NCI-H774 (cell line): ENCODE results near the gene CDC5L.
"Not testable (repeated sequence)": the region's sequence is repeated elsewhere in the genome, so short reads cannot be mapped to it uniquely, and the experiment has no call there.

Source experiments
- DNase-seq: peaks from one replicate; lab custom pipeline; 2025; lab: John Stamatoyannopoulos, UW

Gene CDC5L

GRCh38 chr6:44415449-44415848 lies 27.9 kb downstream of the CDC5L start:
- DNase-seq, result no peak

- DNase-seq, result no peak
Observed at GRCh38 chr6:44415873-44416502, 28.5 kb downstream of the CDC5L start.

GRCh38 chr6:44422531-44422930 lies 35.0 kb downstream of the CDC5L start:
- DNase-seq, result no peak

- DNase-seq, result no peak
Observed at GRCh38 chr6:44423306-44423705, 35.8 kb downstream of the CDC5L start.

- no peak for DNase-seq
Observed at GRCh38 chr6:44425951-44426350, 38.4 kb downstream of the CDC5L start.

- DNase-seq, result no peak
Observed at GRCh38 chr6:44428682-44429081, 41.2 kb downstream of the CDC5L start.

- DNase-seq, result no peak
Observed at GRCh38 chr6:44430326-44430725, 42.8 kb downstream of the CDC5L start.

GRCh38 chr6:44431118-44431725 lies 43.7 kb downstream of the CDC5L start:
- DNase-seq, result no peak

GRCh38 chr6:44432227-44432626 lies 44.7 kb downstream of the CDC5L start:
- no peak for DNase-seq

GRCh38 chr6:44432726-44433125 lies 45.2 kb downstream of the CDC5L start:
- DNase-seq, result no peak

GRCh38 chr6:44435500-44435899 lies 48.0 kb downstream of the CDC5L start:
- no peak for DNase-seq

- DNase-seq, result no peak
Observed at GRCh38 chr6:44438827-44439226, 51.3 kb downstream of the CDC5L start.

GRCh38 chr6:44439270-44440045 lies 52.0 kb downstream of the CDC5L start:
- DNase-seq, result no peak

GRCh38 chr6:44441091-44441855 lies 53.8 kb downstream of the CDC5L start:
- DNase-seq, result no peak

GRCh38 chr6:44442236-44442635 lies 54.7 kb downstream of the CDC5L start:
- no peak for DNase-seq

GRCh38 chr6:44442833-44443444 lies 55.4 kb downstream of the CDC5L start:
- no peak for DNase-seq

- no peak for DNase-seq
Observed at GRCh38 chr6:44444853-44445252, 57.3 kb downstream of the CDC5L start.

GRCh38 chr6:44446626-44447300 lies 59.3 kb downstream of the CDC5L start:
- DNase-seq, result no peak

GRCh38 chr6:44449181-44449580 lies 61.7 kb downstream of the CDC5L start:
- DNase-seq, result not testable (repeated sequence)

GRCh38 chr6:44451803-44452695 lies 64.5 kb downstream of the CDC5L start:
- DNase-seq, result no peak
